HG03045 (cell line): ENCODE results near the gene SLC35A4.

Source experiments
- ATAC-seq: cut with Tn5 transposase; IDR thresholded peaks from one replicate; pipeline ENCODE4 v1.9.1; 2021; ENCODE audit warnings: mild to moderate bottlenecking, moderate library complexity; ENCODE audit not compliant: unreplicated experiment

SLC35A4 gene

GRCh38 chr5:140564196-140565023, at the start of gene SLC35A4, which contains the start of gene APBB3:
Gene SLC35A4 (plus strand): TSS chr5:140564828. CDS start chr5:140567170, 2,342 bp downstream.
Gene APBB3 (minus strand): TSS chr5:140564598. CDS start chr5:140564245, 353 bp downstream.
- peak; percentile 88 for ATAC-seq

DNA sequence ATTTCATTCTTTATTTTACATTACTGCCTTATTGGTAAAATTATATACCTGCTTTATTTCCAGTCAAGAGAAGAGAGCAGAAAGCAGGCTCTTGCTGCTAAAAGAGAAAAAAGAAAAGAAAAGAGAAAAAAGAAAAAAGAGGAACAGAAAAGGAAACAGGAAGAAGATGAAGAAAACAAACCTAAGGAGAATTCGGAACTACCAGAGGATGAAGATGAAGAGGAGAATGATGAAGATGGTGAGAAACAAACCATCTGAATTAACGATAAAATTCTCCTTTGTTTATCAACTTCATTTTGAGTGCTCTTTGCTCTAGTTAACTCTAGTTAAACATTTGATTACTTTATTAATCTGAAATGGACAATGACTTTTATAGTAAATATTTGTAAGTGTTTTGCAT, 40.6 kb upstream of the SLC35A4 start:
- ATAC-seq: no peak

- ATAC-seq: no peak
Observed at GRCh38 chr5:140540227-140540626, 24.4 kb upstream of the SLC35A4 start.

DNA sequence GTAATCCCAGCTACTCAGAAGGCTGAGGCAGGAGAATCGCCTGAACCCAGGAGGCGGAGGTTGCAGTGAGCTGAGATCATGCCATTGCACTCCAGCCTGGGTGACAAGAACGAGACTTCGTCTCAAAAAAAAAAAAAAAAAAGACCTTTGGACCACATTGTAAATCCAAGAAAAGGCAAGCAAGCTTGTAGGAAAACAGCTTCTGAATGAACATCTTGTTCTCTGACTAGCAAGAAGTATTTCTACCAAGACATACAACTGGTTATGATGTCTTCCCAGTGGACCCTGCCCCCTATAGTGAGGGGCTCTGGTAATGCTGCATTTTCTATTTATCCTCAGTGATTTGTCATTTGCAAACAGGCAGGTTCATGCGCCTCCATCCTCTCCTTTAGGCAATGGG, 21.7 kb upstream of the SLC35A4 start:
- no peak for ATAC-seq

- ATAC-seq: no peak
Observed at GRCh38 chr5:140544986-140545385, 19.6 kb upstream of the SLC35A4 start.

- no peak for ATAC-seq
Observed at GRCh38 chr5:140545606-140546005, 19.0 kb upstream of the SLC35A4 start.

DNA sequence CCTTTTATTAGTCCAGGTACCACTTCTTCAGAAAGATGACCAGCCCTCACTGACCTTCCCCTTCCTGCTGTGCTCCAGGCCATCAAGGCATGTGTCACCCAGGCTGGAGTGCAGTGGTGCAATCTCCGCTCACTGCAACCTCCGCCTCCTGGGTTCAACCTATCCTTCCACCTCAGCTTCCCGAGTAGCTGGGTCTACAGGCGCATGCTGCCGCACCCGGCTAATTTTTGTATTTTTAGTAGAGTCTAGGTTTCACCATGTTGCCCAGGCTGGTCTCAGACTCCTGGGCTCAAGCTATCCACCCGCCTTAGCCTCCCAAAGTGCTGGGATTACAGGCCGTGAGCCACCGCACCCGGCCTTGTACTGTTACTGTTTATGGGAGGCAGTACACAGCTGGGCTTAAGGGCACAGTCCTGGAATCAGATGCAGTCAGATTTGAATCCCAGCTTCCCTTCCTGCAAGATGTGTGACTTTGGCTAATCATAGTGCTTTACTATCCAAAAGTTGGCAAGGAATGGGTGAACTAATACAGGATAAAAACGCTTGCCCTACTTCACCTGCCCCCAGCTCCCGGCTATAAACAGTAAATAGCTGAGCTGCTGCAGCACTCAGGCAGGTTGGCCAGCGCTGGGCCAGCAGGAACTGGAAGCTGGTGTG, 17.6 kb upstream of the SLC35A4 start:
- peak; percentile 2 for ATAC-seq

DNA sequence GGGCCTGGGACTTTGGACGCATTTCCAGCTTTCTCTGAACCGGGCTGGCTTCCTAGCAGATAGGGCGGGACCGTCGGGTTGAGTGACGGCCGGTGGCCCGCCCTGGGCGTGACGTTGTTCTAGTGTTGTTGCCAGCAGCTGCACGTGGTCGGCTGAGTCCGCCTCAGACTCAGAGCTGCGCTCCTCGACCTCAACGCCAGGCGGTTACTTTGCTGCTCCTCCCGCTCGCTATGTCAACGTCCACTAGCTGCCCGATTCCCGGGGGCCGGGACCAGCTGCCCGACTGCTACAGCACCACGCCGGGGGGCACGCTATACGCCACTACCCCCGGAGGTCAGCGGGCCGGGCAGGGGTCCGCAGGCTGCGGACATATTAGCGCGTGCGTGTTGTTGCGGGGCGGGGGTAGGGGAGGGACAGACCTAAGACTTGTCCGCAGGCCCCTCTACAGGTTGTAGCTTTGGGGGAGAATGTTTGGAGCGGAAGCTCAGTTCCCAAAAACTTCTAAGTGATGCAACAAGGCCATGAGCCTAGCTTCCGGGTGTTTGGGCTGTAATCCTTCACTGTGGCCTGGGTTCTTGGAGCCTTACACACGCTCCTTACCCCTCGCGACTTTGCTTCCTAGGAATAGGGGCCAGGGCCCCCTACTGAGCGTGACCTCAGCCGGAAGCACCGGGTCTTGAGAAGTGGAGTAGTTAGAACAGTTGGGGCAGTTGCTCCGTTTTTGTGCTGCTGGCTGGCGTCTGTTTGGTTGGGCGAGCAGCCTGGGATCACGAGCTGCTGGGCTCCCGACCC, 16.9 kb upstream of the SLC35A4 start, which contains the start of gene EIF4EBP3:
EIF4EBP3 (plus strand) TSS at position 155 of the 792 bp plus-strand sequence; CDS start at position 231, 76 bp downstream.
- peak; percentile 98 for ATAC-seq

DNA sequence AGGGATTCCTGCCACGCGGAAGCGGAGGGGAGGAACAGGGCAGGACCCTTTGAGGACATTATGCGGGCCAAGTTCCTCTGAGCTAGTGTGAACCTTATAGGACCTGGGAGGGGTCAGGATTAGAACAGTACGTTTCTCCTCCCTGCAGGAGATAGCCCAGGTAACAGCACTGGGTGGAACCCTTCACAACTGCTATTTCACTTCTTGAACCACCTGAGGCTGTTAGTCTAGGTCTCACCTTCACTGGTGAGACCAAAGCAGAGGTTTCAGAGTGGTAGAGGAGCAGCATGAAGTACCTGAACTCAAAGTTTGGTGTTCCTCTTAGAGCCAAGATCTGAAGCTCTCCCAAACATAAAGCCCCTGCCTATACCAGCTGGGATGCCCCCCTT, 16.3 kb upstream of the SLC35A4 start:
- ATAC-seq: no peak

DNA sequence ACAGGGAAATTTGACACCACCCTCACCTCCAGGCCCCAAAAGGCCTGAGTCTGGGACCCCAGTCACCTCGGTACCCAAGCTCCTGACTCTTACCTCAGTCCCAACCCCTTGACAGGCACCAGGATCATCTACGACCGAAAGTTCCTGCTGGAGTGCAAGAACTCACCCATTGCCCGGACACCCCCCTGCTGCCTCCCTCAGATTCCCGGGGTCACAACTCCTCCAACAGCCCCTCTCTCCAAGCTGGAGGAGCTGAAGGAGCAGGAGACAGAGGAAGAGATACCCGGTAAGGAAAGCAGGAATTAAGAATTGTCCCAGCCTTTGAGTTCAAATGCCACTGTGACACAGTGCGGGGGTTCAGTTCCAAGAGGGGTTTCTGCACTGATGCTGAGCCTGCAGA, 15.8 kb upstream of the SLC35A4 start:
- ATAC-seq: no peak

DNA sequence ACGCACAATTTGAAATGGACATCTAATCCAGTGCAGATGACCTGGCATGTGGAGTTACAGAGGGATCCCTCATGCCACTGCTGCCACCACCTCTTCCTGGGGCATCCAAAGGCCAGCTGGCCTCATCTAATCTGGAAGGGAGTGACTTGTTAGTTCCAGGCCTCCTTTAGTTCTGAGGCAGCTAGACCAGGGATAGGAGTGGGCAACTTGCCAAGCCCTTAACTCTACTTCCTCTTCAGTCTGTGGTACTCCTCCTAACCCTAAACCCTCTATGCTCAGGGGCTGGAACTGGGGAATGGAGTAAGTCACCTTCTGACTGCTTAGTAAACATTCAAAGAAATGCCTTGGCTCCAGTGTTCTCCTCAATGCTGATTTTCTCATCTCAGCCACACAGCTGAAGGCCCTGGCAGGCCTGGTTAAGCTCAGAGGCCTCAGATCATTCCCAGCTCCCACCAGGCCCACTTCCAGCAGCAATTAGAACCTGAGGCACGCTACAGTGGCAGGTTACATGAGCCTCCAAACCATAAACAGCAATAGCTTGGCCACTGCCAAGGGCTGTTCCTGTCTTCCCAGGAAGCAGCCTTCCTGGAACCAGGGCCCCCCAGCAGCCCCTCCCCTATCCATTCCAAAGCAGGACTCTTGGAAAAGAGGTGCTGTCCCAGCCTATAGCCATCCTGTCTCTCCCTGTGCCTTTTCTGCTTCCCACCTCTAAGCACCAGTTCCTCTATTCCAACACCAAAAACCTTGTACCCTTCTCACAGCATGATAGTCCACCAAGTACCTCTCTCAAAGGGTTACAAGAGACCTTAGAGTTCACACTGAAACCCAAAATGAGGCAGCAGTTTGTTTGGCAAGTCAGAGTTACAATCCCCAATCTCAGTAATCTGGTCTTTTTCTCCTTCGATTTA, 15.1 kb upstream of the SLC35A4 start:
- no peak for ATAC-seq

- no peak for ATAC-seq
Observed at GRCh38 chr5:140550147-140551079, 14.2 kb upstream of the SLC35A4 start.

DNA sequence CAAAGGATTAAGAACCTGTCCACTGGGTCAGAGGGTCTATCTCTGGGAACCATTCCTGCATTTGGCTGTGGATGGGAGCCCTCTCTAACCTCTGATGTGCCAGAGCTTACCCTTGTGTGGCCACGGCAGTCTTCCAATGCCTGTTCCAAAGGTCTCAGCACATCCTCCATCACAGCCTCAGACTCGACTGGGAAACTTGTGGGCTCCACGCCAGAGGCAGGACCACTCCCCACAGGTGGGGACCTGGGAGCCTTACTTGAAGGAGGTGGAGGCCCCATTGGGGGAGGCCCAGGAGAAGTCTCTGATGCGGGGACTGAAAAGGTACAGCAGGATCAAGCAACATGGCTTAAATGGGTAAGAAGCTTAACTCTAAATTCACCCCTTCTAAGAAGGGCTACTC, 12.8 kb upstream of the SLC35A4 start:
- no peak for ATAC-seq

GRCh38 chr5:140553657-140554056, 11.0 kb upstream of the SLC35A4 start:
- no peak for ATAC-seq

- no peak for ATAC-seq
Observed at GRCh38 chr5:140554454-140554853, 10.2 kb upstream of the SLC35A4 start.

DNA sequence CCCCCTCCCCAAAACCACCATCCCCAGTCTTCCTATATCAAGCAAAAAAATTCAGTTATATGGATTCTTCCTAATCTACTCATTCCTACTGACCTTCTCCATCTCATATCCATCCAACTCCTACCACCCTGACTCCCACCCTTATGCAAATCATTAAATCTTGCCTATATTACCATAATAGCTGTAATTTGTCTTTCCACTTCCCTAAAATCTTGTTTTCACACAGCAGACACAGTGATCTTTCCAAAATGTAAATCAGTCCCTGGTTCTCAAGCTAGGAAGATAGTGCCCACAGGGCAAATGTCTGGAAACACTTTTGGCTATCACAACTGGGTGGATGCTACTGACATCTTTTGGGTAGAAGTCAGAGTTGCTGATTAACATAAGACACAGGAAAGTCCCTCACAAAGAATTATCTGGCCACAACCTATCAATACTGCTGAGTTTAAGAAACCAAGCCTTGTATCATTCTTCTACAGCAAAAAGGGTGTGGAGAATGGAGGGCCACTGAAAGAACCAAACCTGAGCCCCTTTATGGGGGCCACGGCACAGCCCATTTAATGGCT, 8.8 kb upstream of the SLC35A4 start:
- ATAC-seq: no peak

GRCh38 chr5:140556438-140556837, 8.2 kb upstream of the SLC35A4 start:
- ATAC-seq: no peak

GRCh38 chr5:140557136-140557805, 7.4 kb upstream of the SLC35A4 start, which contains the start of gene SRA1:
Gene SRA1 (minus strand): TSS chr5:140557473. CDS start chr5:140557452, 21 bp downstream.
- peak; percentile 95 for ATAC-seq
